Measurements from ENCODE around the gene GADD45A.

- TF ChIP-seq POLR2AphosphoS5 (IDR thresholded peaks at IDR 0.05), result no peak
- no peak for TF ChIP-seq CTCF (IDR thresholded peaks at IDR 0.05 in 8 of 11, conservative IDR thresholded peaks at IDR 0.05 in 3 of 11)
These were observed 11.4 kb upstream of the GADD45A start for GRCh38 chr1:67673468-67674201.

Data from spleen (tissue), 7 donors.